Kasumi-1 (cell line): Measurements from ENCODE around the gene L3MBTL1.
A peak's percentile ranks its signal among the peaks of the same experiment; 100 is the strongest.

ENCODE experiments used
- DNase-seq, 2 experiments: peaks; one replicate each; lab custom pipeline; 2025; lab: John Stamatoyannopoulos, UW

L3MBTL1 gene

DNA sequence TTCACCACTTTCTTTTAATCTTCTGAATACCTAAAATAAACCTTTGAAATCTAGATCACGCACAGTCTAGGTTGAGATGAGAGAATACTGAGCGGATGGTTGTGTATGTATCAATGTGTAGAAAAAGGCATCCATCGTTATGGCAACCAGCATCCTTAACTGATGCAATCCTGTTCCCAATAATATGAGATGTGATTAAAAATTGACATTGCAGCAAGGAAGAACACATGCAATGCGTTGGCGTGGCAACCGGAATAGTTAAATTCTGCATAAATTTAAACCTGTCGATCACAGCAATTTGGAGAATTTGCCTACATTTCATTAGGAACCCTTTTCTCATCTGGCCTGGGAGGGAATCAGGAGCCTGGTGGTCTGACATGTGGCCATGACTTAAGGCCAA, 1.3 kb upstream of the L3MBTL1 start:
- no peak for DNase-seq

DNA sequence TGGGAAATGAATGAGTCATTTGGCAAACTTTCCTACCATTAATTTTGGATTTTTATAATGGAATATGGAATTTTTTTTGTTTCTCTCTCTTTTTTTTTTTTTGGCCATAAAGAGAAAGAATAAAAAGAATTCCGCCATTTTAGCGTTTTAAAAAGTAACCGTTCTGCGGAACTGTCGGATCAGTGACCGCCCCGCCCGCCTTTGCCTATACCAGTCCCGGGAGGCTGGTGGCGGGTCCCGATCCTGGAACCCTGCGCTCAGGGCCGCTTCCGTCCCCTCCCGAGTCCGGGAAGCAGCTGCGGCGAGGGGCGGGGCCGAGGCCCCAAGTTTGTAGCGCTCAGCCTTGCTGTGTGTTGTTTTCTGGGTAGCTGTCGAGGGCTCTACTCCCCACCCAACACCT, 609 bp downstream of the L3MBTL1 start:
- DNase-seq = no peak

DNA sequence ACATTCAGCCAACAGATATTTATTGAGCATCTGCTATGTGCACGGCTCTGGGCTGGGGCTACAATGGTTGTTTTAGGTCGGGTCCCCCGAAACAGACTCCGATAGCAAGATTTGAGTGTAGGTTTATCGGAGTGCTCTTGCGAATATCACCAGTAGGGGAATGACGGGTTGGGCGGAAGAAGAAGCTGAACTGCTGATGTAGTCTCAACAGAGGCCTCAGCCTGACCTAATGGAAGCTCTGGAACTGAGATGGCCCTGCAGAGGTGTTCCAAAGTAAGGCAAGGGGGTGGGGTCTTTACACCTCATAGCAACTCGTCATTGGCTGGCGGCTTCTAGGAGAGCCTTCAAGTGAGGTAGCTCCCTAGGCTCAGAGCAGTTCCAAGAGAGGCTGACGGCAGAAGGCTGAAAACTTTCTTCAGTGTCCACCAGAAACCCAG, 1.1 kb downstream of the L3MBTL1 start:
- peak in 1 of 2 experiments; percentile 12 for DNase-seq

DNA sequence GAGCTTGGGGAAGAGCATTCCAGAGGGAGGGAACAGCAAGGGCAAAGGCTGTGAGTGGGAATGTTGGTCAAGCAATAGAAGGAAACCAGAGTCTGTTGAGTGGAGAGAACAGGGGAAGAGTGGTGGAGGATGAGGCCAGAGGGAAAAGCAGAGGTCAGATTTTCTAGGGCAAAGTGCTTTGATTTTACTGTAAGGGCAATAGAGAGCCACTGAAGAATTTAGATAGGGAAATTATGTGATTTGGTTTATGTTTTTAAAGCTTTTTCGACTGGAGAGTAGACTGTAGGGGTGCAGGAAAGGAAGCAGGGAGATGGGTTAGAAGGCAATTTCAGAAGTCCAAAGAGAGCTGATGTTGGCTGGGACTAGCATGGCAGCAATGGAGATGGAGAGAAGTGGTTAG, 4.4 kb downstream of the L3MBTL1 start:
- DNase-seq = no peak

DNA sequence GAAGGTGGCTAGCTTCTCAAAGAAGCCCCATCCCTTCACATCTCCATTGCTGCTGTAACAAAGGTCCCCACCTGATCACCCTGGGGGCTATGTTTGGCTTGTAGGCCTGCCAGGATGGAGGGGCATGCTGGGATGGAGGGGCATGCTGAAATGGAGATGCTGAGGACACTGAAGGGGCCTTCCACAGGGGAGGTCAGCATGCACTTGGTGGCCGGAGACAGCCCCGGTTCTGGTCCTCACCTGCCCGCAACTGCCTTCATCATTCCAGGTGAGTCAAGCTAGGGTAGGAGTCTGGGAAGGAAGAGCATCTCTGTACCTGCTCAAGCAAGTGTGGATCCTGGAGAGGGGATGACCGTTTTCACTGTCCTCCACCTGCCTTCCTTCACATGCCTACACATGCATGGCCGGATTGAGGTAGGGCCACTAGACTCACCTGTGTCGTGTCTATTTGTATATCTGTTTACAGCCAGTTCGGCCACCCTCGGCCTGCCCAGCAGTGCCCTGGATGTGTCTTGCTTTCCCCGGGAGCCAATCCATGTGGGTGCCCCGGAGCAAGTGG, 6.0 kb downstream of the L3MBTL1 start:
- no peak for DNase-seq

DNA sequence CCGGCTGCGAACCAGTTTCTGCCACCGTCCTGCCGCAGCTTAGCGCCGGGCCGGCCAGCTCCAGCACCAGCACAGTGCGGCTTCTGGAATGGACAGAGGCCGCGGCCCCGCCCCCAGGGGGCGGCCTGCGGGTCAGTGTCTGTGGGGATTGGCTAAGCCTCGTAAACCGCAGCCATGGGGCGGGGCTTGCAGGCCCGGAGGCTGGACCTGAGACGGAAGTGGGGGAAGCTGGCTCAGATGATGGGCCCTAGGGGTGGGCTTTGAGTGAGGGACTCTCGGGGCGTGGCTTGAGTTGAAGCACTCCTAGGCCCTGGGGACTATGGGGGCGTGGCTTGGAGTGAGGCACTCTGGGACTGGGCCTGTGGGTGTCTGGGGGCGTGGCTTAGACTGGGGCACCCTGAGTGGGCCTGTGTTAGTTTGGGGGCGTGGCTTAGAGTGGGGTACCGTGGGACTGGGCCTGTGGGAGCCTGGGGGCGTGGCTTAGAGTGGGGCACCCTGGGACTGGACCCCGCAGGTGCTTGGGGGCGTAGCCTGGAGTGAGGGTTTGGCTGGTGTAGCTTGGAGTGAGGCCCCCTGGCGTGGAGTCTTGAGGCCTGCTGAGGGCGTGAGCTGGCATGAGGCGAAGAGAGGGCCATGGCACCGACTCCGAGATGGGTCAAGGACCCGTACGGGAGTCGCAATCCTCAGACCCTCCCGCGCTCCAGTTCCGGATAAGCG, 6.6 kb downstream of the L3MBTL1 start:
- DNase-seq = peak; percentile 93 to 94

DNA sequence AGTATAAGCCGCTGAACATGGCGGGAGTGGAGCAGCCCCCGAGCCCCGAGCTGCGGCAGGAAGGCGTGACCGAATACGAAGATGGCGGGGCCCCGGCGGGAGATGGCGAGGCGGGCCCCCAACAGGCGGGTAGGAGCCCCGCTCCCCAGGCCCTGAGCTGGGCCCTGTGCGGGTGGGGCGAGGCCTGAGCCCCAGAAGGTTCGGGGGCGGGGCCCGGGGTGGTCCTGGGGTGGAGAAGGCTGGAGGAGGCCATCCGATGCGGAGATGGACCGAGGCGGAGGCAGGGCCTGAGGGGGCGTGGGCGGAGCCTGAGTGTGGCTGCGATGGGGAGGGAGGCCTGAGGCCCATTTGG, 7.1 kb downstream of the L3MBTL1 start:
- no peak for DNase-seq

DNA sequence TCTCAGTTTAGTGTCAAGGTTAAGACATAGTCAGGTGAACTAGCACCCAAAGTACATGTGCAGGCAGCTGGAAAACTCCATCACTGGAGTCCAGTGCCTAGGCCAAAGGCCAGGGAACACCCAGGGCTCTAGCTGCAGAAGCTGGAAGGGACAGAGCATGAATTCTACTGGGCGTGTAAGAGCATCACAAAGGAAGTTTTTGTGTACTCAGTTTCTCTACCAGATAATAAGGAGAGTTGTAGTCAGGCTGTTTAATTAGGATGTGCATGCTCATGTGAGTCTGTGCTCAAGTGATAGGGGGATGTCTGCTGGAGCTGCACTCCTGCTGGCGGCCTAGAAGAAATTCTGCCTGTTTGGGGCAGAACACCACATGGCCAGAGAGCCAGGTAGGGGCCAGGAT, 8.1 kb downstream of the L3MBTL1 start:
- no peak for DNase-seq

DNA sequence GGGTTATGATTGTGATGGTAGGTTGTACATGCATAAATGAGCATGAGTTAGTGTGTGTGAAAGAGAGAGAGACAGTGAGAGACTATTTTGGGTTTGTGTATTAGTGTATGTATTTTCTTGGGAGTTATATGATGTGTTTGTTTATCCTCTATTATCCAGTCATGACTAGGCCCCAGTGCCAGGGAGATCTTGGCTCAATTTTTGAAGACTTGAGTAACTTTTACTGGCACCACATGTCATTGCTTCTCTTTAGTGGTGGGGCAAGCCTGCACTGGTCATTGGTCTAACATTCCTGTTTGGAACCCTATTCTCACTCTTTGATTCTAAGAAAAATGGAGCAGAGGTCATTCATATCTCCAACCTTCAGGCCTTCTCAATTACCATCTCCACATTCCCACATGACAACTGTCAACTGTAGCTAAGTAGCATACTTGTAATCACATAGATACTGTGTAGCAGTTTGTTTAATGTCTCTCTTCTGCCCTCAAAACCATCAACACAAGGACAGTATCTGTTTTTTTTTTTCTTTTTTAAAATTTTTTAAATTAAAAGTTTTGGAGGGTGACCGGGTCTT, 8.8 kb downstream of the L3MBTL1 start:
- no peak for DNase-seq

DNA sequence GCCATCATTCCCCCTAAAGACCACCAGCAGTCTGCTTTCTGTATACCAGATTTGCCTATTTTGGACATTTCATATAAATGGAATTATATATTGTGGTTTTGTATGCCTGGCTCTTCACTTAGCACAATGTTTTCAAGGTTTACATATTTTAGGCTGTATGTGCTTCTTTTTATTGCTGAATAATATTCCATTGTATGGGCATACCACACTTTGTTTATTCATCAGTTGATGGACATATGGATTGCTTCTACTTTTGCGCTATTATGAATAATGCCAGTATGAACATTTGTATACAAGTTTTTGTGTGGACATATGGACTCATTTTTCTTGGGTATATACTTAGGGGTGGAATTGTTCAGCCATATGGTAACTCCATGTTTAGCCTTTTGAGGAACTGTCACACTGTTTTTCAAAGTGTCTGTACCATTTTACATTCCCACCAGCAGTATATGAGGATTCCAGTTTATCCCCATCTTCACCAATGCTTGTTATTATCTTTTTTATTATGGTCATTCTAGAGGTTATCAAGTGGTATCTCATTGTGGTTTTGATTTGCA, 12.7 kb downstream of the L3MBTL1 start:
- DNase-seq = no peak

DNA sequence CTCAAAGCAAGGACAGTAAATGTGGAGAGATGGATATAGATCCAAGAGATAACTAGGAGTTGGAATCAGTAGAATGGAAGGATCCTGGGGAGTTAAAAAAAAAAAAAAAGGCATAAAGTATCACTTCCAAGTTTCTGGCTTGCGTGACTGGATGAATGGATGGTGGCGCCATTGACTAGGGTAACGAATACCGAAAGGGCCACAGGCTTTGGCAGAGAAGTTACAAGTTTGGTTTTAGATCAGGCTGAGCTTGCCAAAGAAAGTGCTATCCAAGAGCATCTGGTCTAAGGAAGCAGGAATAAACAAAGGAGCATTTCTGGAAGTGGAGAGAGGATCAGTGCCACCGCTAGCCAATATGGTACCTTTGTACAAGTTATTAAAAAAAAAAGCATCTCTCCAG, 17.5 kb downstream of the L3MBTL1 start:
- DNase-seq = no peak

DNA sequence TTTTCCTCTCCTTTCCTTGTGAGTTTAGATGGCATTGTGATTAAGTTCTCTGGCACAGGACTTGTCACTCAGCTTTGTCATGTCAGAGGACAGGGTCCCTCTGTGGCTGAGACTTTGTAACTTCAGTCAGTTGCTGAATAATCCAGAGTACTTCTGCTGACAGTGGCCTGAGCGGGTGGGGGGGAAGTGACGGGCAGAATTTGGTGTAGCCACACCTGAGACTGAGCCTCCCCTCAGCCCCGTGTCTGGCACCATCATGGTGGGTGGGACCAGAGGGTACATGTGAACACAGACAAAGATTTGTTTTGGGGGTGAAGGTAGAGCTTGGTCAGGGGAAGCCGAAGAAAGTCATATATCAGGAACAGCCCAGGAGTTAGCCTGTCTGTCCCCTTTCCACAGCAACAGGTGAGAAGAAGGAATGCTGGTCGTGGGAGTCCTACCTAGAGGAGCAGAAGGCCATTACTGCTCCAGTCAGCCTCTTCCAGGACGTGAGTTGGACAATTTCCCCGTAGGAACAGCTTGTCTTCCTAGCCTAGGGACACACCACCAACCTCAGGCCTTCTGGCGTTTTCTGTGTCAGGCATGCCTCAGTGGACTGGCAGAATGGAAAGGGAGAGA, 20.9 kb downstream of the L3MBTL1 start:
- no peak for DNase-seq

DNA sequence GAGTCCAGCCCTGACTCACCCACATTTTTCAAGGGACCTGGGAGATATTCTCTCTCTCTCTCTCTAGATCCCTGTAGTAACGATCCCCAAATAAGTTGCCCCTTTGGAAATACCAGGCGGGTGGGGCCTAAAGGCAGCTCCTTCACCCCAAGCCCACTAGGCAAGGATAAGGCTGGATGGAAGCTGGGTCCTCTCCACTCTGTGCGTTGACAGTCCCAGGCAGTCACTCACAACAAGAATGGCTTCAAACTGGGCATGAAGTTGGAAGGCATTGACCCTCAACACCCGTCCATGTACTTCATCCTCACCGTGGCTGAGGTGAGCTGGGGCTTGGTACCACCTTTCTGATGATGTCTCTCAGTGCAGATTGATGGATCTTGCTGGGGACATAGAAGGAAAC, 21.6 kb downstream of the L3MBTL1 start:
- DNase-seq = no peak

DNA sequence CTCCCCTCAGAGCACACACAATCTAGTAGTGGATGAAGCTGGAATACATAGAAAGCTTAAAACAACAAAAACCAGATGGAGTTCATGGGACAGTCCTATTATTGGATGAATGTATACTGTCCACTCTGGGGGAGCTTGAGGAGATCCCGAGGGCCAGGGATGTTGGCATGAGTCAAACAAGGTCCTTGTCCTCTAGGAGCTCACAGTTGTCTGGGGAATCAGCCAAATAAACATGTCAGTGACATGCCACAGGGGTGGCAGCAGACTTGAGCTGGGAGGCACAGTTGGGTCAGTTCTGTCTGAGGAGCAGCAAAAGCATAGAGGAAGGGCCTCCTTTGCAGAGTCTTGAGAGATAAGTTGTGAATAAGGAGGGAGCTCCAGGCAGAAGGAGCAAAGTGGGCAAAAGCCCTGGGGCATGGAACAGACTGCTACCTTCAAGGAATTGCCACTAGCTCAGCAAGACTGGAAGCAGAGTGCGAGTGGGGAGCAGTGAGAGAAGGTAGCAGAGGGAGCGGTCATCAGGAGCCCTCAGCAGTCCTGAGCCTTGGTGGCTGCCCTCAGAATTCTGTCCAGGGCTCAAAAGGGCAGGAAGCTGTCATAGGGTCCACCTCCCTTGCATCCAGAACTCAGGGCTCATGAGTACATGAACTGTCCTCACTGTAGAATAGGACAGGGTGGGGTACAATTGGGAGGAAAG, 22.1 kb downstream of the L3MBTL1 start:
- no peak for DNase-seq

DNA sequence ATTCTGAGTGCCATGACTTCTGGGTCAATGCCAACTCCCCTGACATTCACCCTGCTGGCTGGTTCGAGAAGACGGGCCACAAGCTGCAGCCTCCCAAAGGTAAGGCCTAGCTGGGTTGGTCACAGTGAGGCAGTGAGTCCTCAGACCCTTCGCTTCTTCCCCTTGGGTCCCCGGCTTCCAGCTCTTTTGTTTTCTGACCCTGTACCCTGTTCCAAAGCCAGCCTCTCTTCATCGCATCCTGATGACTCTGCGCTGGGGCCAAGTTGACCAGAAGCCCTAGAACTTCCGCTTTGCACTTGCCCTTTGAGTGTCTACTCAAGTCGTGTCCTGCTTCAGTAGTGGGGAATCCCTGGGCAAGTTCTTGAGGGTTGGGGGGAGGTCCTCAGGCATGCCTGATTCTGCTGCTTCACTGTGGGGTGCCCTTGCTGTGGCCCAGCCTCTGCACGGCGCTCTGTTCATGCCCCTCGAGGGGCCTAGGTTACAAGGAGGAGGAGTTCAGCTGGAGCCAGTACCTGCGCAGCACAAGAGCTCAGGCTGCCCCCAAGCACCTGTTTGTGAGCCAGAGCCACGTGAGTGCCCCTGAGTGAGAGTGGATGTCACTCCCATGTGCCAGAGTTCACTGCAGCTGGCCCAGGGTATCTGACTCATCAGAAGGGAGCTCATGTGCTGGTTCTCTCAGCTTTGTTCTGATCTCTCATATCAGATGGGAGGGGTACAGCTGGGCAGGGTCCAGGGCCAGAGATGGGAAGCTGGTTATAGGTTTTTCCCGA, 23.0 kb downstream of the L3MBTL1 start:
- DNase-seq = no peak

DNA sequence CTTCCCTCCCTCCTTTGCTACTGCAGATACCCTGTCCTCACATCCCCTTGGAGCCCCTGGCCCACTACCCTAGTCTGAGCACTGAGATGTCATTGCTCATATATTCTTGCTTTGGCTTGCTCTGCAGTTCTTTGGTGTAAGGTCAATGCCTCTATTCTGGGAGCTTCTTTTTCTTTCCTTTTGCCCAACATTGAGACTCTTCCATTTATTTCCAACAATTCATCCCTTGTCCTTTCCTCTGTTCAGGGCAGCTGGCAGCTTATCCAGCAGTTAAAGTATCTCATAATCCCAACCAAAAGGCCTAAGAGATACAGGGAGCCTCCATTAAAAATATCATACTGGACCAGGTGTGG, 23.6 kb downstream of the L3MBTL1 start:
- DNase-seq = no peak

DNA sequence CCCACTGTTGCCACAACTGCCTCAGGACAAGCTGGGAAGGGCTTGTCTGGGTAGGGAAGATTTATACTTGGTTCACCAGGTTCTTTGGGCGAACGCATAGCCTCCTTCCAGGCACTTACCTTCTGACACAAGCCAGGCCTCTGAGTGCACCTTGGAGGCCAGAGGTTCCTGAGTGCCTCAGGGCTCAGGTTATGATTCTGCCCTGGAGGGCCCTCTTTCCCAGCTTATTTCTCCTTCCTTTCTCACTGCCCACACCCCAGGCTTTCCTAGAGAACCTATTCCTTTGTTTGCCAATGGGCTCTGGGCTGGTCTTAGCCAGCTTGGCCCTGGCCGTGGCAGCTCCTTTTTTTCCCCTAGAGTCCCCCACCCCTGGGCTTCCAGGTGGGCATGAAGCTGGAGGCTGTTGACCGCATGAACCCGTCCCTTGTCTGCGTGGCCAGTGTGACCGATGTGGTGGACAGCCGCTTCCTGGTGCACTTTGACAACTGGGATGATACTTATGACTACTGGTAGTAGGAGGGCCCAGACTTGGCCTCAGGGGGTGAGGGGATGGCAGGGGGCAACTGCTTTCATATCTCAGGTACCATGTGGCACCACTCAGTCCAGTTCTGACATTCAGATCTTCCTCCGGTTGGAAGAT, 25.0 kb downstream of the L3MBTL1 start:
- no peak for DNase-seq

DNA sequence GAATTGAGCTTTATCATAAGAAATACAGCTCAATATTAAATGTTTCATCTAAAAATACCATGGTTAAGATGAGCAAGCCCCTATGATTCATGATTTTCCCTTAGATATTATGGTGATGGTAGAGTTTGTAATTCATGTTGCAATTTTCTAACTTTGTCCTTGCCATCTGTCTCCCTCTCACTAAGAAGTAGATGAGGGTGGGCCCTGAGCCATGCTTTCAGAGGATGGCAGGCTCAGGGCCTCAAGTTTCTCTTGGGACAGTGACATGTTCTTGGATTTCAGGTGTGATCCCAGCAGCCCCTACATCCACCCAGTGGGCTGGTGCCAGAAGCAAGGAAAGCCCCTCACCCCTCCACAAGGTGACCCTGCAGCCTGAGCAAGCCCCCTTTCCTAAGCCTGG, 25.6 kb downstream of the L3MBTL1 start:
- DNase-seq = no peak

DNA sequence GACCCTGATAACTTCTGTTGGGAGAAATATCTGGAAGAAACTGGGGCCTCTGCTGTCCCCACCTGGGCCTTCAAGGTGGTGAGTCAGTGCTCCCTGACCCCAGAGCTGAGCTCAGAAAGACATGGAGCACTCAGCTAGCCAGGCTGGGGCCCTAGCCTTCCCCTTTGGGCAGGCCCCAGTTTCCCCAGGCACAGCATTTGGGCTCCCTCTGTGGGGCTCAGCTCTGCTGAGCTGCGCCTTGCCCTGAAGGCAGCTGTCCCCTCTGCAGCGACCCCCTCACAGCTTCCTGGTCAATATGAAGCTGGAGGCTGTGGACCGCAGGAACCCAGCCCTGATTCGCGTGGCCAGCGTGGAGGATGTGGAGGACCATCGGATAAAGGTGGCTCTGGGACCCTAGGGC, 26.5 kb downstream of the L3MBTL1 start:
- DNase-seq = no peak

DNA sequence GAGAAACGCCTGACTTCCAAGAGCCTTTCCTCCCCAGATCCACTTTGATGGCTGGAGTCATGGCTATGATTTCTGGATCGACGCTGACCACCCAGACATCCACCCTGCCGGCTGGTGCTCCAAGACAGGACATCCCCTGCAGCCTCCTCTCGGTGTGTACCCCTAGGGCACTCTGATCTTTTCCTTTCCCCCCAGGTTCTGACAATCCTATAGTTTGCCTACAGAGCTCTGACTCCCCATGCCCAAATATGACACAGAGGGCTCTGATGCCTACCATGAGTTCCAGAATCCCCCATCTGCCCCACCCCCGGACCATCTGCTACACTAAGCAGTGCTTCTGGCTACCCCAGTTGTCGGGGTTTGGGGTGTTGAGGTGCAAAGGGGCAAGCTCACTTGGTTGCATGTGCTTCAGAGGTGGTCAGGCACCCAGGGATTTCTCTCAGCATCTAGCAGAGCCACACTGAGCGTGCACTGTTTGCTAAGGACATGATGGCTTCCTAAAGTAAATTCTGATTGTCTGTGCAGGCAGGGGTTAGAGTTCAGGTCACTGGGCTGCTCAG, 27.4 kb downstream of the L3MBTL1 start:
- DNase-seq = no peak
